SU-DHL-6 (cell line): ENCODE data around the gene ZNF536.

Experiments used
- H2AFZ ChIP-seq: fragments of 200-600 bp; sonication (generic); 2 replicates; pipeline ENCODE4 v1.6.1; 2014; ENCODE audit warnings: low read depth, mild to moderate bottlenecking, moderate library complexity, mixed read lengths, antibody characterized with exemption, low read length; ENCODE audit not compliant: severe bottlenecking
- H3F3A ChIP-seq: fragments of 200-600 bp; shearing (Covaris generic); 2 replicates; pipeline ENCODE4 v1.6.0; 2016; ENCODE audit warnings: antibody characterized with exemption, mild to moderate bottlenecking; ENCODE audit not compliant: insufficient read depth
- H3K27ac ChIP-seq: fragments of 200-600 bp; sonication (generic); 2 replicates; pipeline ENCODE4 v1.5.1; 2016; ENCODE audit warnings: low read depth, mild to moderate bottlenecking, low read length, moderate library complexity, mixed read lengths
- H3K27me3 ChIP-seq: fragments of 200-600 bp; sonication (generic), shearing (Covaris generic); 2 replicates; pipeline ENCODE4 v1.6.0; 2014; ENCODE audit warnings: mild to moderate bottlenecking, low read length
- H3K36me3 ChIP-seq: fragments of 200-600 bp; sonication (generic); 2 replicates; pipeline ENCODE4 v1.6.1; 2014; ENCODE audit warnings: mild to moderate bottlenecking, low read length, mixed read lengths
- H3K4me2 ChIP-seq: fragments of 300-600, 200-600 bp; shearing (Covaris generic), sonication (generic); 2 replicates; pipeline ENCODE4 v1.6.0; 2014; ENCODE audit warnings: low read length, low read depth, mild to moderate bottlenecking; ENCODE audit not compliant: poor library complexity, severe bottlenecking
- H3K4me3 ChIP-seq: fragments of 200-600 bp; sonication (generic); 2 replicates; pipeline ENCODE4 v1.5.1; 2014; ENCODE audit warnings: antibody characterized with exemption, low read length, mild to moderate bottlenecking, mixed read lengths; ENCODE audit not compliant: insufficient read depth, poor library complexity, severe bottlenecking
- H3K79me2 ChIP-seq: fragments of 200-600 bp; sonication (generic); 2 replicates; pipeline ENCODE4 v1.6.1; 2014; ENCODE audit warnings: mild to moderate bottlenecking, low read length, moderate library complexity; ENCODE audit not compliant: insufficient read depth
- H3K9ac ChIP-seq: fragments of 200-600 bp; sonication (generic); 2 replicates; pipeline ENCODE4 v1.7.0; 2014; ENCODE audit warnings: mild to moderate bottlenecking, low read length
- H3K9me2 ChIP-seq: fragments of 200-600 bp; sonication (generic); replicated peaks from 2 replicates; pipeline ENCODE4 v1.6.1; 2014; ENCODE audit warnings: low read length; ENCODE audit not compliant: insufficient read depth
- H3K9me3 ChIP-seq: fragments of 200-600 bp; sonication (generic); 2 replicates; pipeline ENCODE4 v1.6.1; 2014; ENCODE audit warnings: low read length, mixed read lengths; ENCODE audit not compliant: insufficient read depth
- H4K20me1 ChIP-seq: fragments of 200-600 bp; sonication (generic); 2 replicates; pipeline ENCODE4 v1.6.1; 2014; ENCODE audit warnings: low read depth, mild to moderate bottlenecking, antibody characterized with exemption, low read length, moderate library complexity, mixed read lengths
- EZH2phosphoT487 ChIP-seq: fragments of 200-600 bp; sonication (generic), shearing (Covaris generic); conservative IDR thresholded peaks from 2 replicates; pipeline ENCODE4 v1.6.1; 2018; ENCODE audit warnings: mild to moderate bottlenecking, antibody characterized with exemption, low read length, moderate library complexity, mixed read lengths
- TF ChIP-seq, protein P1 (sequence below): fragments of 200-600 bp; sonication (generic); IDR thresholded peaks from one replicate; pipeline ENCODE4 v1.5.1; 2017; ENCODE audit warnings: antibody characterized with exemption, mild to moderate bottlenecking, low read length, moderate library complexity; ENCODE audit not compliant: insufficient read depth, poor library complexity, severe bottlenecking

The ZNF536 gene

DNA sequence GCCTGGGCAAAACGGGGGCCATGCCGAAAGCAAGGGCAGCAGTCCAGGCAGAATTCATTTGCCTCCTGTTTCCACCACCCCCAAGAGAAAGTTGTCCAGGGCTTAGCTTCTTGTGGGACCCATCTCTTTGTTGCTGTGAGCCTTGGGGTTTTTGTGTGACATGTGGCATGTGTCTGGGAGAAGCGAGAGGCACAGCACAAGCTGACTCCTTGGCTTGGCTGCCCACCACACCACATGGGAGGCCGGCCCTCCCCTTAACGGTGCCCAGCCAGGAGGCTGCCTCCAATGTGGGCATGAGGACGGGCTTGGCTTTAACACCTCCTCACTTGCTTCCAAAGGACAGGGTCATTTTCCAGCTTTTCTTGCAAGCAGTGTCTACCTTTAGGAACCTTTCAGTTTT is 81.6 kb downstream of the ZNF536 start:
- no peaks in the 10 kb centered on the region for H3K79me2 ChIP-seq
- TF ChIP-seq EZH2phosphoT487, result no peak
- TF ChIP-seq, protein P1, sequence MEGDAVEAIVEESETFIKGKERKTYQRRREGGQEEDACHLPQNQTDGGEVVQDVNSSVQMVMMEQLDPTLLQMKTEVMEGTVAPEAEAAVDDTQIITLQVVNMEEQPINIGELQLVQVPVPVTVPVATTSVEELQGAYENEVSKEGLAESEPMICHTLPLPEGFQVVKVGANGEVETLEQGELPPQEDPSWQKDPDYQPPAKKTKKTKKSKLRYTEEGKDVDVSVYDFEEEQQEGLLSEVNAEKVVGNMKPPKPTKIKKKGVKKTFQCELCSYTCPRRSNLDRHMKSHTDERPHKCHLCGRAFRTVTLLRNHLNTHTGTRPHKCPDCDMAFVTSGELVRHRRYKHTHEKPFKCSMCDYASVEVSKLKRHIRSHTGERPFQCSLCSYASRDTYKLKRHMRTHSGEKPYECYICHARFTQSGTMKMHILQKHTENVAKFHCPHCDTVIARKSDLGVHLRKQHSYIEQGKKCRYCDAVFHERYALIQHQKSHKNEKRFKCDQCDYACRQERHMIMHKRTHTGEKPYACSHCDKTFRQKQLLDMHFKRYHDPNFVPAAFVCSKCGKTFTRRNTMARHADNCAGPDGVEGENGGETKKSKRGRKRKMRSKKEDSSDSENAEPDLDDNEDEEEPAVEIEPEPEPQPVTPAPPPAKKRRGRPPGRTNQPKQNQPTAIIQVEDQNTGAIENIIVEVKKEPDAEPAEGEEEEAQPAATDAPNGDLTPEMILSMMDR, result no peak
- no peaks in the 10 kb centered on the region for H4K20me1 ChIP-seq

DNA sequence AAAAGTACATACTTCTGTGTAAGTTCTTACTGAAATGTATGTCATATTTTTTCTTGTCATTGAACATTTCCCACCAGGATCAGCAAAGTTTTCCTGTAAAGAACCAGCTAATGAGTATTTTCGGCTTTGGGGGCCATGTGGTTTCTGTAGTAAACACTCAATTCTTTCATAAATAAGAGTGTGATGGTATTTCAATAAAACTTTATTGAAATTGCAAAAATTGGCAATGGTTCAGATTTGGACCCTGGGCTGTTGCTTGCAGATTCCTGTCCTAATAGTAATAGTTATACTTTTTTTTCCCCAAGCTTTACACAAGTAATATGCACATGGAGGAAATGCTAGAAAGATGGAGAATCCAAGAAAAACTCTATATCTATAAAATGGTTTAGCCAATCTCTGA is 83.7 kb downstream of the ZNF536 start:
- Histone ChIP-seq H3K79me2 (no peaks in the 10 kb centered on the region), H2AFZ (no peak overlapping the region), H3K9ac (no peak overlapping the region), H3K9me3 (no peaks in the 10 kb centered on the region), H3K4me2 (no peak overlapping the region), H4K20me1 (no peaks in the 10 kb centered on the region), H3F3A (no peaks in the 10 kb centered on the region), H3K27me3 (no peaks in the 10 kb centered on the region), H3K27ac (no peak overlapping the region), H3K36me3 (no peaks in the 10 kb centered on the region), H3K4me3 (no peak overlapping the region), H3K9me2 (no peaks in the 10 kb centered on the region)
- TF ChIP-seq, protein P1, result no peak
- TF ChIP-seq EZH2phosphoT487, result no peak

More for the DNA sequence above, 81.6 kb downstream of the ZNF536 start:
- Histone ChIP-seq H2AFZ (no peak overlapping the region), H3K9me3 (no peaks in the 10 kb centered on the region), H3K9ac (no peak overlapping the region), H3F3A (no peaks in the 10 kb centered on the region), H3K4me2 (no peak overlapping the region), H3K36me3 (no peaks in the 10 kb centered on the region), H3K4me3 (no peak overlapping the region), H3K9me2 (no peaks in the 10 kb centered on the region), H3K27ac (no peak overlapping the region), H3K27me3 (0 out of 2 replicates have a peak, but pooled peaks cover under 1% of the 10 kb centered on the region)

DNA sequence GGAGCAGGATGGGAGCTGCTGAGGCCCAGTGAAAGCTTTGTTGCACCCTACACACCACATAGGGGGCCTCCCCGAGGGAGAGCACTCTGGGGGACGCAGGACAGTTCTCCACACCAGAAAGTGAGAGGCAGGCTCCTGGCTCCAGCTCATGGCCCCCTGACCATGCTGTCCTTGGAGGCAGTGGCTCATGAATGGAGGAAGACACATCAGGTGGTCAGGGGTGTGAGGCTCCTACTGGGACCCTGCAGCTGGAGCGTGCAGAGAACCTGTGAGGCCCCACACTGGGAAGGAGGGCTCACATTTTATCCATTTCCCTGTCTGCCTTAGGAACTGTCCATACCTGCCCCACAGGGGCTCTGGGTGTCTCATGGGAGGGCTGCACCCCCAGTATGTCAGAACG is 85.3 kb downstream of the ZNF536 start:
- Histone ChIP-seq H3K4me2 (no peak overlapping the region), H2AFZ (no peak overlapping the region), H3K27me3 (no peaks in the 10 kb centered on the region), H3K79me2 (no peaks in the 10 kb centered on the region), H3K27ac (no peak overlapping the region), H3K9ac (no peak overlapping the region), H3F3A (no peaks in the 10 kb centered on the region), H4K20me1 (no peaks in the 10 kb centered on the region), H3K4me3 (no peak overlapping the region), H3K36me3 (no peaks in the 10 kb centered on the region), H3K9me3 (no peaks in the 10 kb centered on the region), H3K9me2 (no peaks in the 10 kb centered on the region)
- no peak for TF ChIP-seq EZH2phosphoT487
- TF ChIP-seq, protein P1, result no peak
